ENCODE measurements around the gene EEFSEC. TPM values are rescaled to one million over a fixed set of nuclear protein-coding genes. Genes with fewer than 3 reads are reported as not detected.

EEFSEC gene
- total RNA-seq, 1 experiment from 2014 or later, result 15.4 TPM

DNA sequence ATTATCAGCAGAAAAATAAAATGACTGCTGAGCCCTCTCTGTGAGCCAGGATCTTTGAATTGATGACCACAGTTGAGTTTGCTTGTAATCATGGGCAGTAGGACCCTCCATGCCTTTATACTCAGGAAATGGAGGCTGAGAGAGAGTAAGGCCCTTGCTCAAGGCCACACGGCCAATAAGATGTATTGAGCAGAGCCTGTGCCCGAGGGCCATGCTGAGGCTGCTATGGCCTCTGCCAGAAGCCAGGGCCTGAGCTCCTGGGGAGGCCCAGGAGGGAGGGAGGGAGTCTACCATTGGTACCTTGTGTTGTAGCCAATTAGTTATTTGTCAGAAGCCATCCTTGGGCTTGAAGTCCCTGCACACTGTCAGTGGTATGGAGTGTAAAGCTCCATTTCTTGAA lies 162.0 kb downstream of the EEFSEC start:
- H3K9me3 ChIP-seq (ENCODE audit: control insufficient read depth, insufficient read depth, low read depth, low read length), result no peaks in the 10 kb centered on the region
- ATAC-seq (no peak), DNase-seq (ENCODE audit: low read depth, low spot score) (no peak)
- no peaks in the 10 kb centered on the region for H3K27me3 ChIP-seq (ENCODE audit: control insufficient read depth, insufficient read depth, low read length)
- intact Hi-C loops (cut with micrococcal nuclease; ENCODE audit: unreplicated experiment), result no loop called here
- TF ChIP-seq SIN3A (IDR thresholded peaks at IDR 0.05; ENCODE audit: borderline replicate concordance, insufficient read depth, low read depth, low read length), result no peak
- no peak for TF ChIP-seq TCF7L2 (IDR thresholded peaks at IDR 0.05; ENCODE audit: low read depth, low read length)
- no peak for TF ChIP-seq POLR2AphosphoS5 (IDR thresholded peaks at IDR 0.05; ENCODE audit: low read depth, low read length)
- TF ChIP-seq, protein P1, sequence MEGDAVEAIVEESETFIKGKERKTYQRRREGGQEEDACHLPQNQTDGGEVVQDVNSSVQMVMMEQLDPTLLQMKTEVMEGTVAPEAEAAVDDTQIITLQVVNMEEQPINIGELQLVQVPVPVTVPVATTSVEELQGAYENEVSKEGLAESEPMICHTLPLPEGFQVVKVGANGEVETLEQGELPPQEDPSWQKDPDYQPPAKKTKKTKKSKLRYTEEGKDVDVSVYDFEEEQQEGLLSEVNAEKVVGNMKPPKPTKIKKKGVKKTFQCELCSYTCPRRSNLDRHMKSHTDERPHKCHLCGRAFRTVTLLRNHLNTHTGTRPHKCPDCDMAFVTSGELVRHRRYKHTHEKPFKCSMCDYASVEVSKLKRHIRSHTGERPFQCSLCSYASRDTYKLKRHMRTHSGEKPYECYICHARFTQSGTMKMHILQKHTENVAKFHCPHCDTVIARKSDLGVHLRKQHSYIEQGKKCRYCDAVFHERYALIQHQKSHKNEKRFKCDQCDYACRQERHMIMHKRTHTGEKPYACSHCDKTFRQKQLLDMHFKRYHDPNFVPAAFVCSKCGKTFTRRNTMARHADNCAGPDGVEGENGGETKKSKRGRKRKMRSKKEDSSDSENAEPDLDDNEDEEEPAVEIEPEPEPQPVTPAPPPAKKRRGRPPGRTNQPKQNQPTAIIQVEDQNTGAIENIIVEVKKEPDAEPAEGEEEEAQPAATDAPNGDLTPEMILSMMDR (IDR thresholded peaks at IDR 0.05), result no peak
- TF ChIP-seq, protein P2, sequence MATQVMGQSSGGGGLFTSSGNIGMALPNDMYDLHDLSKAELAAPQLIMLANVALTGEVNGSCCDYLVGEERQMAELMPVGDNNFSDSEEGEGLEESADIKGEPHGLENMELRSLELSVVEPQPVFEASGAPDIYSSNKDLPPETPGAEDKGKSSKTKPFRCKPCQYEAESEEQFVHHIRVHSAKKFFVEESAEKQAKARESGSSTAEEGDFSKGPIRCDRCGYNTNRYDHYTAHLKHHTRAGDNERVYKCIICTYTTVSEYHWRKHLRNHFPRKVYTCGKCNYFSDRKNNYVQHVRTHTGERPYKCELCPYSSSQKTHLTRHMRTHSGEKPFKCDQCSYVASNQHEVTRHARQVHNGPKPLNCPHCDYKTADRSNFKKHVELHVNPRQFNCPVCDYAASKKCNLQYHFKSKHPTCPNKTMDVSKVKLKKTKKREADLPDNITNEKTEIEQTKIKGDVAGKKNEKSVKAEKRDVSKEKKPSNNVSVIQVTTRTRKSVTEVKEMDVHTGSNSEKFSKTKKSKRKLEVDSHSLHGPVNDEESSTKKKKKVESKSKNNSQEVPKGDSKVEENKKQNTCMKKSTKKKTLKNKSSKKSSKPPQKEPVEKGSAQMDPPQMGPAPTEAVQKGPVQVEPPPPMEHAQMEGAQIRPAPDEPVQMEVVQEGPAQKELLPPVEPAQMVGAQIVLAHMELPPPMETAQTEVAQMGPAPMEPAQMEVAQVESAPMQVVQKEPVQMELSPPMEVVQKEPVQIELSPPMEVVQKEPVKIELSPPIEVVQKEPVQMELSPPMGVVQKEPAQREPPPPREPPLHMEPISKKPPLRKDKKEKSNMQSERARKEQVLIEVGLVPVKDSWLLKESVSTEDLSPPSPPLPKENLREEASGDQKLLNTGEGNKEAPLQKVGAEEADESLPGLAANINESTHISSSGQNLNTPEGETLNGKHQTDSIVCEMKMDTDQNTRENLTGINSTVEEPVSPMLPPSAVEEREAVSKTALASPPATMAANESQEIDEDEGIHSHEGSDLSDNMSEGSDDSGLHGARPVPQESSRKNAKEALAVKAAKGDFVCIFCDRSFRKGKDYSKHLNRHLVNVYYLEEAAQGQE (IDR thresholded peaks at IDR 0.05; ENCODE audit: insufficient read depth in 1 of 2, low read depth in 2 of 2, low read length in 1 of 2), result no peak
- in situ Hi-C loops (cut with HindIII; ENCODE audit: low pct_unique_long_range_greater_than_20kb, low sequenced_read_pairs), result no loop called here
- CTCF ChIA-PET, result no interaction called here
- no TSS peak for BruUV-seq (replicated peaks)
- no peaks in the 10 kb centered on the region for H3K36me3 ChIP-seq (ENCODE audit: control insufficient read depth, insufficient read depth, low read length)
- no peak overlapping the region for H3K4me3 ChIP-seq (ENCODE audit: low read depth in 2 of 2, low read length in 2 of 2)
- no peaks in the 10 kb centered on the region for H3K4me1 ChIP-seq (ENCODE audit: control insufficient read depth, insufficient read depth, low read length)
- POLR2A ChIA-PET, result no interaction called here
- no peak overlapping the region for H3K27ac ChIP-seq (ENCODE audit: low read length)

DNA sequence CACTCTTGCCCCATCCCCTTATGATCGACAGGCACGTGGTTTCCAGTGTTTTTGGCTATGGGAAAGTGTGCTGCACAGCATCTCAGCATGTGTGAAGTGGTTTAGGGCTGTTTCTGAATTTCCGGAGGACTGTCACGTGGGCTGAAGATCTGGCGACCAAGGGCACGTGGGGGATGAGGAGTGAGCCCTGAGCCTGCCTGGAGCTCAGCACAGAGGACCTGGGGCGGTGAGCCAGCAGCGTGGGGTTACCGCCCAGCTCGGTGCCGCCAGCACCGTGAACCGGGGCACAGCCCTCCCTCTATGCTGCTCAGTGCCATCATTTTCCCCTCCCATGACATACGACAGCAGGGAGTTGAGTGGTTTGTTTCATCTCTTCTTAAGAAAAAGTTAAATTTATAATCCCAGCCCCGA lies 163.2 kb downstream of the EEFSEC start:
- DNase-seq (ENCODE audit: low read depth, low spot score) (no peak), ATAC-seq (no peak)
- Histone ChIP-seq H3K4me3 (ENCODE audit: low read depth in 2 of 2, low read length in 2 of 2) (no peak overlapping the region), H3K9me3 (ENCODE audit: control insufficient read depth, insufficient read depth, low read depth, low read length) (no peaks in the 10 kb centered on the region), H3K4me1 (ENCODE audit: control insufficient read depth, insufficient read depth, low read length) (no peaks in the 10 kb centered on the region), H3K36me3 (ENCODE audit: control insufficient read depth, insufficient read depth, low read length) (no peaks in the 10 kb centered on the region), H3K27ac (ENCODE audit: low read length) (no peak overlapping the region), H3K27me3 (ENCODE audit: control insufficient read depth, insufficient read depth, low read length) (no peaks in the 10 kb centered on the region)
- ChIA-PET POLR2A (no interaction called here), CTCF (no interaction called here)
- in situ Hi-C loops (cut with HindIII; ENCODE audit: low pct_unique_long_range_greater_than_20kb, low sequenced_read_pairs), result no loop called here
- TF ChIP-seq, protein P1 (IDR thresholded peaks at IDR 0.05), result no peak
- TF ChIP-seq SIN3A (IDR thresholded peaks at IDR 0.05; ENCODE audit: borderline replicate concordance, insufficient read depth, low read depth, low read length) (no peak), POLR2AphosphoS5 (IDR thresholded peaks at IDR 0.05; ENCODE audit: low read depth, low read length) (no peak), TCF7L2 (IDR thresholded peaks at IDR 0.05; ENCODE audit: low read depth, low read length) (no peak)
- TF ChIP-seq, protein P2 (IDR thresholded peaks at IDR 0.05; ENCODE audit: insufficient read depth in 1 of 2, low read depth in 2 of 2, low read length in 1 of 2), result no peak
- BruUV-seq (replicated peaks), result no TSS peak
- intact Hi-C loops (cut with micrococcal nuclease; ENCODE audit: unreplicated experiment), result no loop called here

All from Panc1 (cell line).